ENCODE data around the gene CSK. TPM values are rescaled to one million over a fixed set of nuclear protein-coding genes. Genes with fewer than 3 reads are reported as not detected.
A peak's percentile ranks its signal among the peaks of the same experiment; 100 is the strongest.

Gene CSK
- total RNA-seq, 1 donor from 2014 or later: 57.0 TPM

GRCh38 chr15:74763416-74763815 is 18.5 kb upstream of the CSK start:
- no peaks in the 10 kb centered on the region for H3K9me3 Mint-ChIP-seq (ENCODE audit: unreplicated experiment)
- peaks cover 12% of the 10 kb centered on the region for H3K27me3 Mint-ChIP-seq (ENCODE audit: unreplicated experiment)
- H3K27ac Mint-ChIP-seq (ENCODE audit: unreplicated experiment): no peak overlapping the region

DNA sequence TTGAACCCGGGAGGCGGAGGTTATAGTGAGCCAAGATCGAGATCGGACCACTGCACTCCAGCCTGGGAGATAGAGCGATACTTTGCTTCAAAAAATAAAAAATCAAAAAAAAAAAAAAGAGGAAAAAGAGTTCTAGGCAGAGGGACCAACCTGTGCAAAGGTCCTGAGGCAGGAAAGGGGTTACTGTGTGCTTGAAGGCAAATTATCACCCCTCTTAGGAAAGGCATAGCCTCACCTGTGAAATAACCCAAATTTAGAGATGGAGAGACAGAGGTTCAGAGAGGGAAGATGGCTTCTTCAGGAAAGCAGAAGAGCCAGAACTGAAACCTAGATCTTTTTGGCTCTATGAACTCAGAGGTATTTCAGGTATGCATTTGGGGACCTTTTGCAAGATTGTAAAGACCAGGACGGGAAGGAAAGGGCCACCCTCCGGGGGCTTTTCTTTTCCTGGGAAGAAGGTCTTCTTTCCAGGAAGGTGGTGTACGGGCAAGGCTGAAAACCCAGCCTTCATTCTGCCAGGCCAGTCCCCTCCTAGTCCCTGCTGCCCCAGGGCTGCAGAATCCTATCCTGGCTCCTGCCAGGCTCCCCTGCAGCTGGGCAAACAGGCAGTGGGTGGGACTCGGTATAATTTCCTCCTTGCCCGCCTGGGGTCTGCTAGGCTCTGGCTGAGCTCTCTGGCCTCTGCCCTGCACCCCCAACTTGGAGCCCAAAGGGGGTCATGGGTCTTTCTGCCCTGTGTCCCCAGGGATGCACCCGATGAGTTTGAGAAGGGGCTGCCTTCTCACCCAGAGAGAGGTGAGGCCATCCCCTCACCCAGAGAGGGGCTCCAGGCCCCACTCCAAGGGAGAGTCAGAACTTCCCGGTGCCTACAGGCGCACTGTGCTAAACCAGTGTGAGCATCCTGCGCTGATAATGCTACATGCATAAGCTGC is 14.4 kb upstream of the CSK start:
- Mint-ChIP-seq H3K36me3 (ENCODE audit: unreplicated experiment) (no peaks in the 10 kb centered on the region), H3K9me3 (ENCODE audit: unreplicated experiment) (no peaks in the 10 kb centered on the region), H3K4me1 (ENCODE audit: unreplicated experiment) (peaks cover 6% of the 10 kb centered on the region), H3K27ac (ENCODE audit: unreplicated experiment) (no peak overlapping the region), H3K4me3 (ENCODE audit: unreplicated experiment) (no peak overlapping the region), H3K27me3 (ENCODE audit: unreplicated experiment) (peaks cover 10% of the 10 kb centered on the region)
- TF ChIP-seq, protein P1, sequence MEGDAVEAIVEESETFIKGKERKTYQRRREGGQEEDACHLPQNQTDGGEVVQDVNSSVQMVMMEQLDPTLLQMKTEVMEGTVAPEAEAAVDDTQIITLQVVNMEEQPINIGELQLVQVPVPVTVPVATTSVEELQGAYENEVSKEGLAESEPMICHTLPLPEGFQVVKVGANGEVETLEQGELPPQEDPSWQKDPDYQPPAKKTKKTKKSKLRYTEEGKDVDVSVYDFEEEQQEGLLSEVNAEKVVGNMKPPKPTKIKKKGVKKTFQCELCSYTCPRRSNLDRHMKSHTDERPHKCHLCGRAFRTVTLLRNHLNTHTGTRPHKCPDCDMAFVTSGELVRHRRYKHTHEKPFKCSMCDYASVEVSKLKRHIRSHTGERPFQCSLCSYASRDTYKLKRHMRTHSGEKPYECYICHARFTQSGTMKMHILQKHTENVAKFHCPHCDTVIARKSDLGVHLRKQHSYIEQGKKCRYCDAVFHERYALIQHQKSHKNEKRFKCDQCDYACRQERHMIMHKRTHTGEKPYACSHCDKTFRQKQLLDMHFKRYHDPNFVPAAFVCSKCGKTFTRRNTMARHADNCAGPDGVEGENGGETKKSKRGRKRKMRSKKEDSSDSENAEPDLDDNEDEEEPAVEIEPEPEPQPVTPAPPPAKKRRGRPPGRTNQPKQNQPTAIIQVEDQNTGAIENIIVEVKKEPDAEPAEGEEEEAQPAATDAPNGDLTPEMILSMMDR (IDR thresholded peaks at IDR 0.05): no peak
- DNase-seq (ENCODE audit: extremely low spot score, unreplicated experiment): no peak

More at GRCh38 chr15:74763416-74763815, 18.5 kb upstream of the CSK start:
- H3K4me3 Mint-ChIP-seq (ENCODE audit: unreplicated experiment): no peak overlapping the region
- no peaks in the 10 kb centered on the region for H3K4me1 Mint-ChIP-seq (ENCODE audit: unreplicated experiment)
- TF ChIP-seq, protein P1 (IDR thresholded peaks at IDR 0.05): no peak
- no peaks in the 10 kb centered on the region for H3K36me3 Mint-ChIP-seq (ENCODE audit: unreplicated experiment)
- DNase-seq (ENCODE audit: extremely low spot score, unreplicated experiment): no peak

GRCh38 chr15:74768099-74768770 is 13.6 kb upstream of the CSK start:
- TF ChIP-seq, protein P1 (IDR thresholded peaks at IDR 0.05): no peak
- no peak overlapping the region for H3K27ac Mint-ChIP-seq (ENCODE audit: unreplicated experiment)
- no peaks in the 10 kb centered on the region for H3K9me3 Mint-ChIP-seq (ENCODE audit: unreplicated experiment)
- H3K36me3 Mint-ChIP-seq (ENCODE audit: unreplicated experiment): no peaks in the 10 kb centered on the region
- peaks cover 6% of the 10 kb centered on the region for H3K4me1 Mint-ChIP-seq (ENCODE audit: unreplicated experiment)
- H3K27me3 Mint-ChIP-seq (ENCODE audit: unreplicated experiment): peaks cover 10% of the 10 kb centered on the region
- DNase-seq (ENCODE audit: extremely low spot score, unreplicated experiment): no peak
- peak overlapping the region; percentile 35 for H3K4me3 Mint-ChIP-seq (ENCODE audit: unreplicated experiment)

- TF ChIP-seq, protein P1 (IDR thresholded peaks at IDR 0.05): peak; percentile 85
- peak overlapping the region; percentile 35 for H3K4me3 Mint-ChIP-seq (ENCODE audit: unreplicated experiment)
- H3K9me3 Mint-ChIP-seq (ENCODE audit: unreplicated experiment): no peaks in the 10 kb centered on the region
- peaks cover 6% of the 10 kb centered on the region for H3K4me1 Mint-ChIP-seq (ENCODE audit: unreplicated experiment)
- peaks cover 10% of the 10 kb centered on the region for H3K27me3 Mint-ChIP-seq (ENCODE audit: unreplicated experiment)
- DNase-seq (ENCODE audit: extremely low spot score, unreplicated experiment): no peak
- H3K27ac Mint-ChIP-seq (ENCODE audit: unreplicated experiment): no peak overlapping the region
- H3K36me3 Mint-ChIP-seq (ENCODE audit: unreplicated experiment): no peaks in the 10 kb centered on the region
Observed at GRCh38 chr15:74768771-74769342, 13.0 kb upstream of the CSK start.

Measured in osteocyte (in vitro differentiated cells).